NB4 (cell line): ENCODE measurements around the gene SCFD1.

Source experiments
- DNase-seq: peaks from one replicate; pipeline ENCODE4 v3.0.0; 2010; ENCODE audit warnings: low read depth
- H3K4me3 ChIP-seq: one replicate; pipeline ENCODE4 v1.5.1; 2011; ENCODE audit warnings: mild to moderate bottlenecking, low read depth, low read length, moderate library complexity
- MYC ChIP-seq: IDR thresholded peaks from 2 replicates; pipeline ENCODE4 v1.6.1; 2011; ENCODE audit warnings: low read depth, low read length
- POLR2A ChIP-seq: IDR thresholded peaks from 2 replicates; pipeline ENCODE4 v1.6.1; 2011; ENCODE audit warnings: mild to moderate bottlenecking; ENCODE audit not compliant: insufficient read length; ENCODE audit errors: extremely low read depth
- TF ChIP-seq, protein P1 (sequence below): IDR thresholded peaks from one replicate; pipeline ENCODE4 v1.5.1; 2012; ENCODE audit warnings: low read depth, low read length
- TF ChIP-seq, protein P2 (sequence below): IDR thresholded peaks from 2 replicates; pipeline ENCODE4 v1.6.1; 2011; ENCODE audit warnings: low read depth, low read length

The SCFD1 gene

DNA sequence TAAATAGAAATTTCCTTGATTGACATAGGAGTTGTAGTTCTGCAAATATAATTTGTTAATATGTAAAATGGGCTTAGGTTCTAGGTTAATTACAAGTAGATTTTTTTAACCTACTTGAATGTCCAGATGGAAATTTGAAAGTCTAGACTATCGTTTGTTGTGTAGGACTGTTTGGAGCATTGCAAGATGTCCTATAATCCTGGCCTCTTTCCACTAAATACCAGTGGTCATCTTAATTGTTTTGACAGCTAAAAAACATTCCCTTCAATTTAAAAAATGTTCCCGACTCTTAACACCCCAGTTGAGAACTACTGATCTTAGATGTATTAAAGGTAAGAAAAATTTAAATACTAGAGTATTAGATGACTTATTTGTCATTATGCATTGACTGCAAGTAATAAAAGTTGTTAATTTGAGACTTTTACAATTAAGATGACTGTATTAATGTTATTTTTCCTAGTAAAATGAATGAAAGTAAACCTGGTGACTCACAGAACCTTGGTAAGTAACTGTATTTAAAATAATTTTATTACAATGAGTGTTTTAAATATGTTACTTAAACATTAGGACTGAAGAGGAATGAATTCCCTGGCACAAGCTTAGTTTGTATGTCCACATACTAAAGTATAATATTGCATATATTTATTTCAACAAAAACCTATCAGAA lies 41.4 kb upstream of the SCFD1 start:
- no peak for TF ChIP-seq MYC
- TF ChIP-seq, protein P1, sequence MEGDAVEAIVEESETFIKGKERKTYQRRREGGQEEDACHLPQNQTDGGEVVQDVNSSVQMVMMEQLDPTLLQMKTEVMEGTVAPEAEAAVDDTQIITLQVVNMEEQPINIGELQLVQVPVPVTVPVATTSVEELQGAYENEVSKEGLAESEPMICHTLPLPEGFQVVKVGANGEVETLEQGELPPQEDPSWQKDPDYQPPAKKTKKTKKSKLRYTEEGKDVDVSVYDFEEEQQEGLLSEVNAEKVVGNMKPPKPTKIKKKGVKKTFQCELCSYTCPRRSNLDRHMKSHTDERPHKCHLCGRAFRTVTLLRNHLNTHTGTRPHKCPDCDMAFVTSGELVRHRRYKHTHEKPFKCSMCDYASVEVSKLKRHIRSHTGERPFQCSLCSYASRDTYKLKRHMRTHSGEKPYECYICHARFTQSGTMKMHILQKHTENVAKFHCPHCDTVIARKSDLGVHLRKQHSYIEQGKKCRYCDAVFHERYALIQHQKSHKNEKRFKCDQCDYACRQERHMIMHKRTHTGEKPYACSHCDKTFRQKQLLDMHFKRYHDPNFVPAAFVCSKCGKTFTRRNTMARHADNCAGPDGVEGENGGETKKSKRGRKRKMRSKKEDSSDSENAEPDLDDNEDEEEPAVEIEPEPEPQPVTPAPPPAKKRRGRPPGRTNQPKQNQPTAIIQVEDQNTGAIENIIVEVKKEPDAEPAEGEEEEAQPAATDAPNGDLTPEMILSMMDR: no peak
- TF ChIP-seq, protein P2, sequence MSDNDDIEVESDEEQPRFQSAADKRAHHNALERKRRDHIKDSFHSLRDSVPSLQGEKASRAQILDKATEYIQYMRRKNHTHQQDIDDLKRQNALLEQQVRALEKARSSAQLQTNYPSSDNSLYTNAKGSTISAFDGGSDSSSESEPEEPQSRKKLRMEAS: no peak
- DNase-seq: no peak
- no peak overlapping the region for H3K4me3 ChIP-seq

DNA sequence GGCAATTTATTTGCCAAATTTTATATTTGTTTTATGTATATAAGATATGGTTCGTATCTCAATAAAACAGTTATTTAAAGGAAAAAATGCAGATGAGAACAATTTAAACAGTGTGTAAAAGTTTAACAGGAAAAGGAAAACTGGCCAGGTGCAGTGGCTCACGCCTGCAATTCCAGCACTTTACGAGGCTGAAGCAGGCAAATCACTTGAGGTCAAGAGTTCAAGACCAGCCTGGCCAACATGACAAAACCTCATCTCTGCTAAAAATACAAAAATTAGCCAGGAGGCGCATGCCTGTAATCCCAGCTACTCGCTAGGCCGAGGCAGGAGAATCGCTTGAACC lies 40.9 kb upstream of the SCFD1 start:
- DNase-seq: no peak
- TF ChIP-seq MYC: no peak
- TF ChIP-seq, protein P2: no peak
- no peak overlapping the region for H3K4me3 ChIP-seq

DNA sequence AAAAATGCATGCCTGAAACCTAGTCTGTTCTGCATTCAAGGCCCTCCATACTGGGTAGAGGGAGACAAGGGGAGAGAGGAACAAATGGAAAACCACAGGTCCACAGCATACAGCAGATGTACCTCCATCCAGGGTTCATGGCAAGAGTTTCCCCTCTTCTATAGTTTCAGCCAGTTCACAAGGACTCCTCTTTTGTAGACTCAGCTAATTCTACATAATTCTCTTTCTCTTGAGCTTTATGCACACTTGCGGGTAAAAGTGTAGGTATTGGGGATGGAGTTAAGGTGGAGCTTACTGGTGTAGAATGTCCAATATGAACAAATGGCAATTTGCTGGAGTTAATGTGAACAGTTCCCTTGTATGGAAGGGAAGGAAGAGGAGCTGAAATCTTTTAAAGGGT lies 39.7 kb upstream of the SCFD1 start:
- TF ChIP-seq, protein P2: no peak
- TF ChIP-seq POLR2A (no peak), MYC (no peak)
- TF ChIP-seq, protein P1: no peak
- no peak overlapping the region for H3K4me3 ChIP-seq

DNA sequence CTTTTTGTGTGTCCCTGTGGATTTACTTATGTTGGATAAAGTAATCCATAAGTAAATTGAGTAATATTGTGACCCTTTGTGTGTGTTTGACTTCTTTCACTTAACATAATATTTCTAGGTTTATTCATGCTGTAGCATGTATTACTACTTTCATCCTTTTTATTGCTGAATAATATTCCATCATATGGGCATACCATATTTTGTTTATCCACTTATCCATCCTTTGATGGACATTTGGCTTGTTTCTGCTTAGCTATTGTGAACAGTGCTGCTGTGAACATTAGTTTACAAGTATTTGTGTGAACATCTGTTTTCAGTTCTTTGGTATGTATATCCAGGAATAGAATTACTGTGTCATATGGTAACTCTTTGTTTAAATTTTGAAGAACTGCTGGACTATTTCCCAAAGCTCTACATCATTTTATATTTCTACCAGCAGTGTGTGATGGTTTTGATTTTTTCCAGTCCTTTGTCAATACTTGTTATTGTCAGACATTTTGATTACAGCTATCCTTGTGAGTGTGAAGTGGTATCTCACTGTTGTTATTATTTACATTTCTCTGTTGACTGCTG lies 38.0 kb upstream of the SCFD1 start:
- TF ChIP-seq, protein P1: no peak
- TF ChIP-seq, protein P2: no peak
- TF ChIP-seq POLR2A (no peak), MYC (no peak)
- no peak overlapping the region for H3K4me3 ChIP-seq
- no peak for DNase-seq

More for the DNA sequence above, 39.7 kb upstream of the SCFD1 start:
- DNase-seq: no peak

DNA sequence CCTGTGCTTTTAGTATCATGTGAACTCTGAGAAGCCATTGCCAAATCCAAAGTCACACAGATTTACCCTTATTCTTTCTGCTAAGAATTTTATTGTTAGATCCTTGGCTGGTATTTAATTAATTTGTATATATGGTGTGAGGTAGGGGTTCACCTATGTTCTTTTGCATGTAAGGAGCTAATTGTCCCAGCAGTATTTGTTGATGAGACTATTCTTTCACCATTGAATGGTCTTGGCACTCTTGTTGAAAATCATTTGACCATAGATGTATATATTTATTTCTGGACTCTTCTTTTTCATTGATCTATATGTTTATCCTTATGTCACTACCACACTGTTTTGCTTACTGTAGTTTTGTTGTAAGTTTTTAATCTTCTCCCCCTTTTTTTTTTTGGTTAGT lies 36.9 kb upstream of the SCFD1 start:
- no peak for DNase-seq
- no peak overlapping the region for H3K4me3 ChIP-seq
- TF ChIP-seq, protein P2: no peak
- TF ChIP-seq, protein P1: no peak
- TF ChIP-seq MYC (no peak), POLR2A (no peak)

DNA sequence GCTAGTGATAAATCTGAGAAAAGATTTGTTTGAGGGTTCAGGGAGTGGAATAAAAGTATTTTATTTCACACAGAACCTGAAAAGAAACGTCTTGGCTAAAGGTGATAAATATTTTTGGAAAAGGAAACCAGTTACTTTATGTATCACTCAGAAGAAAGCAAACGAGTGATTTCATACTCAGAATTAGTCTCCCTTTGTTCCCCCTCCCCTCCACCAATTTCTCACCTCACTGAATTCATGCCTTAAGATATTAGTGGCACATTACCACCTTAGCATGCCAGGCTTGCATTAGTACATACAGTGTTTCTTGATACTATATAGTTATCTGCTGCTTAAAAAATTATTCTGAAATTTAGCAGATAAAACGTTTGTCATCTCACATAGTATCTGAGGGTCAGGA lies 35.0 kb upstream of the SCFD1 start:
- no peak for DNase-seq
- TF ChIP-seq, protein P2: no peak
- TF ChIP-seq POLR2A: no peak
- TF ChIP-seq, protein P1: no peak
- TF ChIP-seq MYC: no peak
- H3K4me3 ChIP-seq: no peak overlapping the region
